H1 (cell line): ENCODE measurements around the gene SS18L1. TPM values are rescaled to one million over a fixed set of nuclear protein-coding genes. Genes with fewer than 3 reads are reported as not detected.
A peak's percentile ranks its signal among the peaks of the same experiment; 100 is the strongest.

Source experiments
- CTCF ChIA-PET: fragments of 300-600 bp; sonication (Branson Sonifier 250); formaldehyde crosslinking; loops from one replicate; lab custom pipeline; 2021; ENCODE audit not compliant: partially characterized antibody; lab: Charles Lee
- POLR2A ChIA-PET: fragments of 300-600 bp; sonication (Branson Sonifier 250); formaldehyde crosslinking; loops from one replicate; lab custom pipeline; 2021; ENCODE audit warnings: inconsistent platforms; ENCODE audit not compliant: partially characterized antibody; lab: Charles Lee
- DNase-seq, 2 experiments: peaks; one replicate each; pipeline versions ENCODE4 v3.0.0 to v3.0.0-alpha.2; 2010 to 2022; ENCODE audit warnings: low spot score in 2 of 2, low read depth in 1 of 2, mixed read lengths in 1 of 2
- FAIRE-seq: peaks from 2 replicates; lab custom pipeline; 2011; peaks lifted over from hg19 to GRCh38; lab: Jason Lieb, UNC
- H2AFZ ChIP-seq: 2 replicates; pipeline ENCODE4 v1.8.1; 2012; ENCODE audit warnings: low read length, inconsistent platforms
- H2AK5ac ChIP-seq: 2 replicates; pipeline ENCODE4 v1.6.1; 2013; ENCODE audit warnings: low read depth, low read length
- H2BK120ac ChIP-seq: replicated peaks from 2 replicates; pipeline ENCODE3; 2013; ENCODE audit warnings: low read depth, low read length, inconsistent platforms
- H2BK12ac ChIP-seq: 2 replicates; pipeline ENCODE4 v1.6.1; 2013; ENCODE audit warnings: low read depth, low read length
- H2BK15ac ChIP-seq: 2 replicates; pipeline ENCODE4 v1.6.1; 2013; ENCODE audit warnings: low read length
- H2BK20ac ChIP-seq: 2 replicates; pipeline ENCODE4 v1.6.1; 2013; ENCODE audit warnings: low read length
- H2BK5ac ChIP-seq: 2 replicates; pipeline ENCODE4 v1.6.1; 2013; ENCODE audit warnings: low read depth, low read length
- H3K14ac ChIP-seq: 2 replicates; pipeline ENCODE4 v1.6.1; 2013; ENCODE audit warnings: inconsistent platforms; ENCODE audit not compliant: insufficient read length
- H3K18ac ChIP-seq: 2 replicates; pipeline ENCODE4 v1.6.1; 2013; ENCODE audit warnings: low read length; ENCODE audit errors: extremely low read depth
- H3K23ac ChIP-seq: 2 replicates; pipeline ENCODE4 v1.6.1; 2013; ENCODE audit warnings: inconsistent platforms; ENCODE audit not compliant: insufficient read length
- H3K23me2 ChIP-seq: 2 replicates; pipeline ENCODE4 v1.6.1; 2013; ENCODE audit warnings: low read depth, low read length
- H3K27ac ChIP-seq: 2 replicates; pipeline ENCODE4 v1.6.1; 2011; ENCODE audit warnings: low read depth, low read length, inconsistent platforms
- H3K27me3 ChIP-seq, 4 experiments: replicated peaks in 1 of 4; 1 replicate in 1 of 4; 2 replicates in 3 of 4; pipeline versions ENCODE4 v1.6.1 to v1.8.1; 2011 to 2013; ENCODE audit warnings: low read length in 3 of 4, mild to moderate bottlenecking in 3 of 4, inconsistent platforms in 2 of 4, mixed read lengths in 2 of 4, moderate library complexity in 1 of 4; ENCODE audit not compliant: control insufficient read depth in 3 of 4, insufficient read depth in 3 of 4; ENCODE audit errors: extremely low read depth in 1 of 4
- H3K36me3 ChIP-seq, 4 experiments: 2 replicates each; pipeline versions ENCODE4 v1.6.1 to v1.8.1; 2011 to 2013; ENCODE audit warnings: mild to moderate bottlenecking in 4 of 4, low read length in 3 of 4, moderate library complexity in 2 of 4, control low read depth in 1 of 4, inconsistent platforms in 1 of 4; ENCODE audit not compliant: insufficient read depth in 4 of 4, control insufficient read depth in 2 of 4
- H3K4ac ChIP-seq: replicated peaks from 2 replicates; pipeline ENCODE3; 2013; ENCODE audit warnings: low read length, low read depth, mixed read lengths, inconsistent platforms; ENCODE audit not compliant: insufficient read length
- H3K4me1 ChIP-seq, 4 experiments: replicated peaks in 1 of 4; 1 replicate in 1 of 4; 2 replicates in 3 of 4; pipeline versions ENCODE4 v1.6.1 to v1.8.1; 2011 to 2013; ENCODE audit warnings: low read length in 3 of 4, inconsistent platforms in 2 of 4, mixed read lengths in 1 of 4; ENCODE audit not compliant: insufficient read depth in 4 of 4, control insufficient read depth in 3 of 4
- H3K4me2 ChIP-seq, 2 experiments: 2 replicates each; pipeline versions ENCODE4 v1.6.1 to v1.8.1; 2011 to 2013; ENCODE audit warnings: low read depth in 2 of 2, low read length in 2 of 2, control low read depth in 1 of 2, inconsistent platforms in 1 of 2, mild to moderate bottlenecking in 1 of 2; ENCODE audit not compliant: insufficient read depth in 1 of 2
- H3K4me3 ChIP-seq, 4 experiments: fragments of 200-600, 300-600 bp in 1 of 4; sonication (generic), shearing (Covaris generic), sonication (Bioruptor Twin) in 1 of 4; 2 replicates each; pipeline versions ENCODE4 v1.5.1 to v1.8.1; 2011 to 2016; ENCODE audit warnings: low read length in 4 of 4, low read depth in 3 of 4, control low read depth in 2 of 4, inconsistent platforms in 2 of 4, mild to moderate bottlenecking in 2 of 4, mixed read lengths in 1 of 4, moderate library complexity in 1 of 4; ENCODE audit not compliant: insufficient read depth in 2 of 4; ENCODE audit errors: extremely low read depth in 1 of 4
- H3K56ac ChIP-seq: replicated peaks from 2 replicates; pipeline ENCODE3; 2013; ENCODE audit warnings: low read depth, mild to moderate bottlenecking, mixed read lengths, low read length, inconsistent platforms; ENCODE audit not compliant: insufficient read length
- H3K79me1 ChIP-seq: 2 replicates; pipeline ENCODE4 v1.6.1; 2013; ENCODE audit warnings: low read depth, low read length, control low read depth
- H3K79me2 ChIP-seq, 2 experiments: 2 replicates each; pipeline versions ENCODE4 v1.6.1 to v1.8.1; 2012 to 2013; ENCODE audit warnings: low read length in 2 of 2, mild to moderate bottlenecking in 2 of 2, inconsistent platforms in 1 of 2; ENCODE audit not compliant: insufficient read depth in 2 of 2, control insufficient read depth in 1 of 2
- H3K9ac ChIP-seq, 4 experiments: replicated peaks in 1 of 4; 1 replicate in 1 of 4; 2 replicates in 3 of 4; pipeline versions ENCODE4 v1.6.1 to v1.8.1; 2011 to 2013; ENCODE audit warnings: low read depth in 3 of 4, low read length in 3 of 4, control low read depth in 2 of 4, mild to moderate bottlenecking in 2 of 4, moderate library complexity in 2 of 4, inconsistent platforms in 1 of 4; ENCODE audit errors: extremely low read depth in 1 of 4
- H3K9me3 ChIP-seq, 2 experiments: 2 replicates each; pipeline versions ENCODE4 v1.6.1 to v1.8.1; 2012 to 2013; ENCODE audit warnings: mild to moderate bottlenecking in 2 of 2, moderate library complexity in 2 of 2, control low read depth in 1 of 2, inconsistent platforms in 1 of 2, low read depth in 1 of 2, low read length in 1 of 2, mixed read lengths in 1 of 2; ENCODE audit not compliant: insufficient read depth in 2 of 2
- H4K20me1 ChIP-seq, 2 experiments: replicated peaks in 1 of 2; 2 replicates each; pipeline versions ENCODE3 to v1.8.1; 2011 to 2013; ENCODE audit warnings: inconsistent platforms in 2 of 2, low read length in 2 of 2, mild to moderate bottlenecking in 1 of 2; ENCODE audit not compliant: insufficient read depth in 2 of 2, control insufficient read depth in 1 of 2
- H4K5ac ChIP-seq: 2 replicates; pipeline ENCODE4 v1.6.1; 2013; ENCODE audit warnings: low read length, low read depth, mixed read lengths, inconsistent platforms; ENCODE audit not compliant: insufficient read length
- H4K8ac ChIP-seq: 2 replicates; pipeline ENCODE4 v1.8.0; 2013; ENCODE audit warnings: mild to moderate bottlenecking, moderate library complexity, low read length, inconsistent platforms; ENCODE audit not compliant: insufficient read depth; ENCODE audit errors: extremely low read depth
- H4K91ac ChIP-seq: replicated peaks from 2 replicates; pipeline ENCODE3; 2013; ENCODE audit warnings: low read length, mixed read lengths, inconsistent platforms; ENCODE audit not compliant: insufficient read length
- ASH2L ChIP-seq: fragments of 200-600, 300-600 bp; sonication (generic); IDR thresholded peaks from one replicate; pipeline ENCODE4 v1.7.1; 2017; ENCODE audit warnings: low read length
- BACH1 ChIP-seq: IDR thresholded peaks from 2 replicates; pipeline ENCODE4 v1.6.1; 2012; ENCODE audit warnings: low read length, improper control_type of control experiment
- CHD1 ChIP-seq: IDR thresholded peaks from 2 replicates; pipeline ENCODE4 v1.6.1; 2012; ENCODE audit warnings: low read depth, low read length, improper control_type of control experiment
- CHD2 ChIP-seq: IDR thresholded peaks from 2 replicates; pipeline ENCODE4 v1.6.1; 2012; ENCODE audit warnings: low read length, improper control_type of control experiment
- CTCF ChIP-seq, 3 experiments: IDR thresholded peaks; 1 replicate in 2 of 3; 2 replicates in 1 of 3; pipeline versions ENCODE4 v1.5.1 to v1.6.1; 2011; ENCODE audit warnings: low read length in 3 of 3, mild to moderate bottlenecking in 3 of 3, inconsistent platforms in 2 of 3, low read depth in 1 of 3, moderate library complexity in 1 of 3; ENCODE audit not compliant: insufficient read depth in 1 of 3; ENCODE audit errors: control extremely low read depth in 1 of 3
- E2F6 ChIP-seq: IDR thresholded peaks from 2 replicates; pipeline ENCODE4 v1.6.1; 2012; ENCODE audit warnings: inconsistent platforms
- FOSL1 ChIP-seq: IDR thresholded peaks from 2 replicates; pipeline ENCODE4 v1.6.1; 2011; ENCODE audit warnings: mild to moderate bottlenecking, low read depth, low read length, moderate library complexity; ENCODE audit not compliant: insufficient read depth
- PHF8 ChIP-seq: fragments of 200-600 bp; sonication (generic); conservative IDR thresholded peaks from 2 replicates; pipeline ENCODE4 v1.7.1; 2012; ENCODE audit warnings: low read depth, mild to moderate bottlenecking, inconsistent platforms, low read length, moderate library complexity
- RXRA ChIP-seq: IDR thresholded peaks from 2 replicates; pipeline ENCODE4 v1.6.1; 2011; ENCODE audit warnings: low read depth, mild to moderate bottlenecking, low read length, moderate library complexity; ENCODE audit not compliant: insufficient read depth
- WGBS, 2 experiments: shearing (Covaris generic) in 1 of 2; methylation state at CpG; one replicate each; pipeline versions ENCODE4 v1.1.6 to v1.1.7; 2013 to 2015; ENCODE audit warnings: low lambda C conversion rate in 2 of 2, mixed read lengths in 2 of 2, inconsistent platforms in 1 of 2, low coverage in 1 of 2, missing lambda C conversion rate in 1 of 2; ENCODE audit not compliant: insufficient replicate concordance in 2 of 2, insufficient coverage in 1 of 2, insufficient read length in 1 of 2; ENCODE audit errors: extremely low coverage in 1 of 2, missing lambda C conversion rate in 1 of 2; 5-methylcytosine and 5-hydroxymethylcytosine counted together
- polyA plus RNA-seq, 7 experiments: library from polyadenylated mRNA; depleted of rRNA in 3 of 7; stranded (reverse) in 5 of 7; unstranded in 2 of 7; fragments of >200 nt in 5 of 7; fragments of 200-250 nt in 2 of 7; gene quantifications; 1 replicate in 5 of 7; 2 replicates in 1 of 7; 4 replicates in 1 of 7; pipeline versions ENCODE4 v1.2.1 to v1.2.3, GENCODE V29; 2011 to 2013; ENCODE audit warnings: missing spikeins in 2 of 7, mixed read lengths in 2 of 7
- total RNA-seq: library from RNA; stranded (reverse); fragmentation: NEBNext Ultra II Directional; extraction: Animal tissue kit (Norgen Biotek cat#: 25700); gene quantifications from 2 replicates; pipeline ENCODE4 v1.2.1, GENCODE V29; 2021

The SS18L1 gene
- total and polyA plus RNA-seq, 2 of the 8 experiments (the other 6 are each of a cell fraction or from before 2014, with no cell fraction given), result 28.4 to 29.7 TPM

GRCh38 chr20:62205618-62206387 is 62.2 kb downstream of the SS18L1 start:
- Histone ChIP-seq H3K4ac (no peak overlapping the region), H3K36me3 (peaks cover 0 to 7% (median 3%) of the 10 kb centered on the region in 4 experiments; a peak in 4 of 8 replicates), H3K4me3 (no peak overlapping the region), H3K79me1 (no peaks in the 10 kb centered on the region), H4K8ac (peak overlapping the region; percentile 65; the same call in 1 of the 2 replicates), H2AK5ac (no peak overlapping the region), H2BK12ac (no peak overlapping the region), H3K9me3 (no peaks in the 10 kb centered on the region), H4K91ac (no peak overlapping the region), H3K56ac (no peak overlapping the region), H3K27ac (no peak overlapping the region), H2BK5ac (no peak overlapping the region; the same call in 1 of the 2 replicates), H3K14ac (no peak overlapping the region), H4K5ac (no peak overlapping the region), H3K27me3 (no peaks in the 10 kb centered on the region), H2BK15ac (no peak overlapping the region), H3K9ac (no peak overlapping the region), H2BK120ac (no peak overlapping the region), H3K4me1 (no peaks in the 10 kb centered on the region), H4K20me1 (no peaks in the 10 kb centered on the region), H2BK20ac (no peak overlapping the region), H3K23me2 (no peaks in the 10 kb centered on the region), H3K18ac (no peak overlapping the region), H2AFZ (no peak overlapping the region), H3K23ac (no peak overlapping the region), H3K79me2 (no peaks in the 10 kb centered on the region), H3K4me2 (no peak overlapping the region)
- CTCF ChIA-PET, result interaction anchor here (1.2 to 1.7 kb wide), 2 partner anchors 14 to 21 kb away, joined by 3 to 7 read pairs; no protein-coding TSS in a partner anchor
- no peak for DNase-seq
- TF ChIP-seq RXRA, result no peak
- TF ChIP-seq CHD2, result no peak
- TF ChIP-seq PHF8, result no peak
- TF ChIP-seq BACH1, result no peak
- no peak for TF ChIP-seq CTCF (IDR thresholded peaks at IDR 0.05; ENCODE audit: control extremely low read depth in 1 of 3, insufficient read depth in 1 of 3, low read depth in 1 of 3, low read length in 3 of 3)
- TF ChIP-seq FOSL1, result no peak
- TF ChIP-seq CHD1, result no peak
- TF ChIP-seq ASH2L, result no peak
- no peak for TF ChIP-seq E2F6
- POLR2A ChIA-PET, result no interaction called here
- no peak for FAIRE-seq
- 94% methylated on average over 37 of the region's 38 CpGs; no CpG with 5 or more reads in 1 of the 2 experiments for WGBS, 2 experiments
